HepG2 (cell line): ENCODE results near the gene PATL1. TPM values are rescaled to one million over a fixed set of nuclear protein-coding genes. Genes with fewer than 3 reads are reported as not detected.

Experiments
- ATAC-seq: fragments of 200-7000 bp; cut with Tn5 transposase; 3 replicates; pipeline ENCODE4 v1.9.1; 2020; ENCODE audit warnings: mild to moderate bottlenecking, moderate library complexity
- BruUV-seq: library from RNA; stranded (reverse); fragments of 400-500 nt; replicated peaks from 2 replicates; lab custom pipeline; 2021; lab: Mats Ljungman, UMichigan
- CTCF ChIA-PET: fragments of 300-600 bp; formaldehyde crosslinking; extraction: SDS; loops from one replicate; lab custom pipeline; 2021; ENCODE audit warnings: low total read pairs, inconsistent platforms, low intra/inter-chr PET ratio; lab: Yijun Ruan, JAX
- POLR2A ChIA-PET: fragments of 350-600 bp; sonication (Branson Sonifier 250); formaldehyde crosslinking; loops from one replicate; lab custom pipeline; 2020; ENCODE audit warnings: antibody characterized with exemption, inconsistent platforms; lab: Yijun Ruan, JAX
- DNase-seq: peaks from one replicate; pipeline ENCODE4 v3.0.0-alpha.2; 2015; ENCODE audit warnings: low spot score
- FAIRE-seq: peaks from 3 replicates; lab custom pipeline; 2011; peaks lifted over from hg19 to GRCh38; lab: Jason Lieb, UNC
- H2AFZ ChIP-seq: one replicate; pipeline ENCODE4 v1.6.1; 2011; ENCODE audit warnings: low read length, inconsistent platforms
- H3K27ac ChIP-seq: fragments of 300-600 bp; 3 replicates; pipeline ENCODE4 v1.8.0; 2011; ENCODE audit warnings: mixed run types, mild to moderate bottlenecking, mixed read lengths, low read length, inconsistent platforms; ENCODE audit not compliant: insufficient read depth; ENCODE audit errors: extremely low read length
- H3K27me3 ChIP-seq, 2 experiments: fragments of 200-600 bp in 1 of 2; 2 replicates in 1 of 2; 3 replicates in 1 of 2; pipeline versions ENCODE4 v1.6.0 to v1.8.0; 2011; ENCODE audit warnings: low read length in 2 of 2, mild to moderate bottlenecking in 2 of 2, moderate library complexity in 2 of 2, inconsistent platforms in 1 of 2; ENCODE audit not compliant: insufficient read depth in 2 of 2, control insufficient read depth in 1 of 2
- H3K36me3 ChIP-seq, 2 experiments: fragments of 200-600 bp in 1 of 2; replicated peaks in 1 of 2; 2 replicates in 1 of 2; 3 replicates in 1 of 2; pipeline versions ENCODE4 v1.5.1 to v1.8.0; 2011; ENCODE audit warnings: low read length in 2 of 2, inconsistent platforms in 1 of 2; ENCODE audit not compliant: insufficient read depth in 2 of 2, control insufficient read depth in 1 of 2
- H3K4me1 ChIP-seq: 2 replicates; pipeline ENCODE4 v1.5.1; 2012; ENCODE audit warnings: low read length, inconsistent platforms; ENCODE audit not compliant: insufficient read depth
- H3K4me2 ChIP-seq: 2 replicates; pipeline ENCODE4 v1.6.0; 2011; ENCODE audit warnings: low read depth, low read length, inconsistent platforms
- H3K4me3 ChIP-seq, 3 experiments: fragments of 200-600 bp in 1 of 3; sonication (generic), shearing (Covaris generic) in 1 of 3; replicated peaks in 1 of 3; 2 replicates each; pipeline ENCODE4 v1.5.1; 2011 to 2016; ENCODE audit warnings: low read length in 3 of 3, inconsistent platforms in 2 of 3, low read depth in 2 of 3, mild to moderate bottlenecking in 2 of 3, control low read depth in 1 of 3, mixed read lengths in 1 of 3; ENCODE audit not compliant: insufficient read depth in 1 of 3
- H3K79me2 ChIP-seq: one replicate; pipeline ENCODE4 v1.6.1; 2011; ENCODE audit warnings: low read length, inconsistent platforms; ENCODE audit not compliant: insufficient read depth
- H3K9ac ChIP-seq: 2 replicates; pipeline ENCODE4 v1.6.0; 2011; ENCODE audit warnings: mild to moderate bottlenecking, low read depth, low read length, inconsistent platforms; ENCODE audit not compliant: insufficient read depth
- H3K9me3 ChIP-seq: 2 replicates; pipeline ENCODE4 v1.5.1; 2012; ENCODE audit warnings: mild to moderate bottlenecking, low read length
- H4K20me1 ChIP-seq: 2 replicates; pipeline ENCODE4 v1.6.0; 2011; ENCODE audit warnings: inconsistent platforms, mild to moderate bottlenecking, low read length, moderate library complexity; ENCODE audit not compliant: insufficient read depth
- ATAD3A ChIP-seq: sonication (generic); formaldehyde crosslinking; IDR thresholded peaks from 2 replicates; pipeline ENCODE4 v1.4.0; 2020; ENCODE audit warnings: missing genetic modification reagents
- EZH2 ChIP-seq: conservative IDR thresholded peaks from 2 replicates; pipeline ENCODE4 v1.6.1; 2012; ENCODE audit warnings: mild to moderate bottlenecking, low read depth, low read length, moderate library complexity
- FOXA3 ChIP-seq: IDR thresholded peaks from 2 replicates; pipeline ENCODE4 v1.6.1; 2016; ENCODE audit warnings: missing genetic modification reagents, missing compliant biosample characterization
- GATAD1 ChIP-seq: IDR thresholded peaks from 2 replicates; pipeline ENCODE4 v1.6.1; 2016; ENCODE audit warnings: missing genetic modification reagents, missing compliant biosample characterization
- HDAC1 ChIP-seq: sonication (generic); formaldehyde crosslinking; IDR thresholded peaks from 2 replicates; pipeline ENCODE4 v1.5.1; 2020; ENCODE audit warnings: mild to moderate bottlenecking, missing genetic modification reagents
- HNRNPL ChIP-seq: fragments of 200-400 bp; formaldehyde crosslinking; IDR thresholded peaks from 2 replicates; pipeline ENCODE4 v1.6.1; 2017; ENCODE audit warnings: mild to moderate bottlenecking, low read depth, low read length
- MIER2 ChIP-seq: IDR thresholded peaks from 2 replicates; pipeline ENCODE4 v1.6.1; 2016; ENCODE audit warnings: missing biosample characterization, missing genetic modification reagents
- MLLT10 ChIP-seq: sonication (generic); formaldehyde crosslinking; IDR thresholded peaks from 2 replicates; pipeline ENCODE4 v1.4.0; 2020; ENCODE audit warnings: missing genetic modification reagents
- MXI1 ChIP-seq: IDR thresholded peaks from 3 replicates; pipeline ENCODE4 v1.6.1; 2012; ENCODE audit warnings: low read depth, low read length, inconsistent platforms, borderline replicate concordance
- NR2F1 ChIP-seq, 2 experiments: fragments of 450-650 bp in 1 of 2; formaldehyde crosslinking in 1 of 2; IDR thresholded peaks; 2 replicates each; pipeline versions ENCODE4 v1.5.0 to v1.6.1; 2016 to 2020; ENCODE audit warnings: mild to moderate bottlenecking in 1 of 2, missing compliant biosample characterization in 1 of 2, missing genetic modification reagents in 1 of 2, moderate library complexity in 1 of 2
- PCBP1 ChIP-seq: fragments of 200-400 bp; formaldehyde crosslinking; IDR thresholded peaks from 2 replicates; pipeline ENCODE4 v1.6.1; 2017; ENCODE audit warnings: mild to moderate bottlenecking, low read depth, low read length, borderline replicate concordance
- SMARCE1 ChIP-seq: fragments of 450-650 bp; IDR thresholded peaks from 2 replicates; pipeline ENCODE4 v1.6.1; 2017; ENCODE audit warnings: borderline replicate concordance
- TOE1 ChIP-seq: sonication (generic); formaldehyde crosslinking; IDR thresholded peaks from 2 replicates; pipeline ENCODE4 v1.4.0; 2020; ENCODE audit warnings: mild to moderate bottlenecking, missing genetic modification reagents
- YEATS2 ChIP-seq: sonication (generic); formaldehyde crosslinking; IDR thresholded peaks from 2 replicates; pipeline ENCODE4 v1.4.0; 2020; ENCODE audit warnings: missing genetic modification reagents, borderline replicate concordance
- ZBTB20 ChIP-seq: sonication (generic); formaldehyde crosslinking; IDR thresholded peaks from 2 replicates; pipeline ENCODE4 v1.8.1; 2023; ENCODE audit warnings: missing genetic modification reagents, low read depth, mild to moderate bottlenecking, borderline replicate concordance
- ZNF264 ChIP-seq: sonication (generic); formaldehyde crosslinking; IDR thresholded peaks from 2 replicates; pipeline ENCODE4 v1.4.0; 2020; ENCODE audit warnings: missing genetic modification reagents
- ZNF33A ChIP-seq: sonication (generic); formaldehyde crosslinking; IDR thresholded peaks from 2 replicates; pipeline ENCODE4 v1.5.1; 2020; ENCODE audit warnings: missing genetic modification reagents, mild to moderate bottlenecking, moderate library complexity, borderline replicate concordance
- ZNF768 ChIP-seq: sonication (generic); formaldehyde crosslinking; IDR thresholded peaks from 2 replicates; pipeline ENCODE4 v1.4.0; 2020; ENCODE audit warnings: missing genetic modification reagents
- ZSCAN30 ChIP-seq: sonication (generic); formaldehyde crosslinking; IDR thresholded peaks from 2 replicates; pipeline ENCODE4 v1.5.0; 2020; ENCODE audit warnings: mild to moderate bottlenecking, missing genetic modification reagents
- WGBS: methylation state at CpG from one replicate; pipeline ENCODE4 v1.1.6; 2017; ENCODE audit warnings: low lambda C conversion rate; 5-methylcytosine and 5-hydroxymethylcytosine counted together
- in situ Hi-C: cut with HindIII; loops from 2 replicates; pipeline ENCODE4 v1.10.0; 2017; ENCODE audit warnings: low pct_unique_long_range_greater_than_20kb; ENCODE audit not compliant: extremely low pct_ligation_motif_present
- intact Hi-C: fragments of 100-400 bp; cut with micrococcal nuclease; formaldehyde crosslinking; loops from one replicate; pipeline ENCODE4 v1.10.0; 2022; ENCODE audit not compliant: unreplicated experiment
- polyA plus RNA-seq, 8 experiments: library from polyadenylated mRNA; depleted of rRNA in 3 of 8; stranded (reverse) in 7 of 8; unstranded in 1 of 8; fragments of >200 nt; fragmentation: Illumina TruSeq in 4 of 8; extraction: Trizol in 4 of 8; gene quantifications; 2 replicates each; pipeline versions ENCODE4 v1.2.1 to v1.2.3, GENCODE V29; 2011 to 2016; ENCODE audit warnings: low read depth in 4 of 8, missing spikeins in 1 of 8, mixed read lengths in 1 of 8; ENCODE audit not compliant: insufficient read depth in 1 of 8
- total RNA-seq, 5 experiments: library from RNA; depleted of rRNA; stranded (reverse); fragments of >200 nt; fragmentation: Illumina TruSeq; extraction: Trizol; gene quantifications; 2 replicates each; pipeline ENCODE4 v1.2.3, GENCODE V29; 2016; ENCODE audit warnings: low read depth in 1 of 5
- TF ChIP-seq, protein P1 (sequence below): sonication (generic); formaldehyde crosslinking; IDR thresholded peaks from 2 replicates; pipeline ENCODE4 v1.4.0; 2020; ENCODE audit warnings: missing genetic modification reagents, mild to moderate bottlenecking, borderline replicate concordance

The PATL1 gene
- total and polyA plus RNA-seq, 2 of the 13 experiments (the other 11 are each of a cell fraction or from before 2014, with no cell fraction given), result 12.9 to 26.8 TPM

- intact Hi-C loops (no loop called here), in situ Hi-C loops (no loop called here)
- H3K4me3 ChIP-seq, result no peak overlapping the region
- no peaks in the 10 kb centered on the region for H3K9me3 ChIP-seq
- no peaks in the 10 kb centered on the region for H3K79me2 ChIP-seq
- H2AFZ ChIP-seq, result no peak overlapping the region
- H3K4me1 ChIP-seq, result no peaks in the 10 kb centered on the region
- no peak for TF ChIP-seq SMARCE1
- no peak for TF ChIP-seq ZBTB20
- TF ChIP-seq PCBP1, result no peak
- TF ChIP-seq FOXA3, result no peak
- no peak for TF ChIP-seq YEATS2 (CRISPR knock-in tag)
- TF ChIP-seq GATAD1 (CRISPR knock-in tag), result no peak
- no peak for TF ChIP-seq ATAD3A
- TF ChIP-seq, protein P1, sequence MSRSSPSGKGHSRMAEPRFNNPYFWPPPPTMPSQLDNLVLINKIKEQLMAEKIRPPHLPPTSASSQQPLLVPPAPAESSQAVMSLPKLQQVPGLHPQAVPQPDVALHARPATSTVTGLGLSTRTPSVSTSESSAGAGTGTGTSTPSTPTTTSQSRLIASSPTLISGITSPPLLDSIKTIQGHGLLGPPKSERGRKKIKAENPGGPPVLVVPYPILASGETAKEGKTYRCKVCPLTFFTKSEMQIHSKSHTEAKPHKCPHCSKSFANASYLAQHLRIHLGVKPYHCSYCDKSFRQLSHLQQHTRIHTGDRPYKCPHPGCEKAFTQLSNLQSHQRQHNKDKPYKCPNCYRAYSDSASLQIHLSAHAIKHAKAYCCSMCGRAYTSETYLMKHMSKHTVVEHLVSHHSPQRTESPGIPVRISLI (CRISPR knock-in tag), result no peak
- TF ChIP-seq HNRNPL, result no peak
- no peak for TF ChIP-seq HDAC1
- TF ChIP-seq MLLT10, result no peak
- no peak for TF ChIP-seq ZNF768
- no peak for TF ChIP-seq ZSCAN30 (CRISPR knock-in tag)
- TF ChIP-seq MIER2 (CRISPR knock-in tag), result no peak
- TF ChIP-seq NR2F1 (CRISPR knock-in tag; IDR thresholded peaks at IDR 0.05), result no peak
- TF ChIP-seq EZH2, result no peak
- TF ChIP-seq MXI1, result no peak
- no peak for TF ChIP-seq TOE1 (CRISPR knock-in tag)
- TF ChIP-seq ZNF33A (CRISPR knock-in tag), result no peak
- TF ChIP-seq ZNF264, result no peak
- ChIA-PET CTCF (no interaction called here), POLR2A (no interaction called here)
- BruUV-seq, result no TSS peak
- no peaks in the 10 kb centered on the region for H4K20me1 ChIP-seq
- H3K27ac ChIP-seq, result no peak overlapping the region
- H3K27me3 ChIP-seq, result no peaks in the 10 kb centered on the region
- no peak for ATAC-seq
- WGBS, result 84% methylated on average over 4 of the region's 4 CpGs
- no peak overlapping the region for H3K9ac ChIP-seq
- FAIRE-seq, result no peak
- peak; percentile 20 for DNase-seq
- H3K4me2 ChIP-seq, result no peak overlapping the region
- peaks cover 33 to 84% of the 10 kb centered on the region in 2 experiments for H3K36me3 ChIP-seq
Measured at GRCh38 chr11:59601788-59602187, 67.0 kb downstream of the PATL1 start.
